ENCODE measurements around the gene FNDC7.
A peak's percentile ranks its signal among the peaks of the same experiment; 100 is the strongest.

FNDC7 gene

DNA sequence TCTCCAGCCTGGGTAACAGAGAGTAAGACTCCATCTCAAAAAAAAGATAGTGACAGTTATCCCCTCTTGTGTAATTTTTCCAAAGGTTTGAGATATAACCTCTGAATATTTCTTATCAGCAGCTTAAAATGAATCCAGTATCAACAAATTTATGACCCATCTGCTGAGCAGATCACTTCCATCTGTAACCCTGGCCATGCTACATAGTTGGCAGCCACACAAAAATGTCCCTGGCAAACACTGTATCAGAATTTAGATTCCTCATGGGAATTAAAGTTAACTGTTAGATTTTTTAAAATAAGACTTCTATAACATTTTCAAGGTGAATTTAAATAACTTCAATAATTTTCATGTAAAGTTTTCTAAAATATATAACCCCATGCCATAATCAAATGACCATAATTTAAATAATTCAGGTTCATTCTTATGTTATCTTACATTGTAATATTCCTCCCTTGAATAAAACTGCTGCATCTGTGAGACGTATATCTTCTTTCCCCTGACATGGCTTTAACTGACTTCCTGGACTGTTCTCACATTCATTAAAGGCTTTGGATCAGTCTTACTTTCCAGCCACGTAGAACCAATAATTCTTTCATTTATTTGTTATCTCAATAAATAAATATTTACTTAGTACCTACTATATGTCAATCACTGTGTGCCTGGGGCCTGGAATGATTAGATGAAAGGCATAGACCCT is 25.9 kb upstream of the FNDC7 start:
- TF ChIP-seq, protein P1, sequence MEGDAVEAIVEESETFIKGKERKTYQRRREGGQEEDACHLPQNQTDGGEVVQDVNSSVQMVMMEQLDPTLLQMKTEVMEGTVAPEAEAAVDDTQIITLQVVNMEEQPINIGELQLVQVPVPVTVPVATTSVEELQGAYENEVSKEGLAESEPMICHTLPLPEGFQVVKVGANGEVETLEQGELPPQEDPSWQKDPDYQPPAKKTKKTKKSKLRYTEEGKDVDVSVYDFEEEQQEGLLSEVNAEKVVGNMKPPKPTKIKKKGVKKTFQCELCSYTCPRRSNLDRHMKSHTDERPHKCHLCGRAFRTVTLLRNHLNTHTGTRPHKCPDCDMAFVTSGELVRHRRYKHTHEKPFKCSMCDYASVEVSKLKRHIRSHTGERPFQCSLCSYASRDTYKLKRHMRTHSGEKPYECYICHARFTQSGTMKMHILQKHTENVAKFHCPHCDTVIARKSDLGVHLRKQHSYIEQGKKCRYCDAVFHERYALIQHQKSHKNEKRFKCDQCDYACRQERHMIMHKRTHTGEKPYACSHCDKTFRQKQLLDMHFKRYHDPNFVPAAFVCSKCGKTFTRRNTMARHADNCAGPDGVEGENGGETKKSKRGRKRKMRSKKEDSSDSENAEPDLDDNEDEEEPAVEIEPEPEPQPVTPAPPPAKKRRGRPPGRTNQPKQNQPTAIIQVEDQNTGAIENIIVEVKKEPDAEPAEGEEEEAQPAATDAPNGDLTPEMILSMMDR (IDR thresholded peaks at IDR 0.05; ENCODE audit: poor library complexity, severe bottlenecking), result no peak
- H3K4me1 ChIP-seq (ENCODE audit: insufficient read depth, poor library complexity, severe bottlenecking), result peaks cover under 1% of the 10 kb centered on the region
- H3K27me3 ChIP-seq (ENCODE audit: insufficient read depth, poor library complexity, severe bottlenecking), result no peaks in the 10 kb centered on the region
- ATAC-seq (ENCODE audit: low read depth), result no peak
- H3K4me3 ChIP-seq (ENCODE audit: severe bottlenecking), result no peak overlapping the region
- no peak for DNase-seq (ENCODE audit: low spot score)
- no peaks in the 10 kb centered on the region for H3K9me3 ChIP-seq (ENCODE audit: severe bottlenecking)
- no peaks in the 10 kb centered on the region for H3K36me3 ChIP-seq (ENCODE audit: low read depth)
- H3K27ac ChIP-seq (ENCODE audit: poor library complexity, severe bottlenecking), result no peak overlapping the region

GRCh38 chr1:108691128-108691941 is 21.4 kb upstream of the FNDC7 start:
- H3K4me3 ChIP-seq (ENCODE audit: severe bottlenecking), result peak overlapping the region; percentile 91
- H3K9me3 ChIP-seq (ENCODE audit: severe bottlenecking), result no peaks in the 10 kb centered on the region
- H3K4me1 ChIP-seq (ENCODE audit: insufficient read depth, poor library complexity, severe bottlenecking), result peaks cover 11% of the 10 kb centered on the region
- no peaks in the 10 kb centered on the region for H3K27me3 ChIP-seq (ENCODE audit: insufficient read depth, poor library complexity, severe bottlenecking)
- TF ChIP-seq, protein P1 (IDR thresholded peaks at IDR 0.05; ENCODE audit: poor library complexity, severe bottlenecking), result no peak
- H3K36me3 ChIP-seq (ENCODE audit: low read depth), result peaks cover 29% of the 10 kb centered on the region
- H3K27ac ChIP-seq (ENCODE audit: poor library complexity, severe bottlenecking), result peak overlapping the region; percentile 83
- DNase-seq (ENCODE audit: low spot score) (no peak), ATAC-seq (ENCODE audit: low read depth) (peak; percentile 5; the same call in 2 of the 3 replicates)

DNA sequence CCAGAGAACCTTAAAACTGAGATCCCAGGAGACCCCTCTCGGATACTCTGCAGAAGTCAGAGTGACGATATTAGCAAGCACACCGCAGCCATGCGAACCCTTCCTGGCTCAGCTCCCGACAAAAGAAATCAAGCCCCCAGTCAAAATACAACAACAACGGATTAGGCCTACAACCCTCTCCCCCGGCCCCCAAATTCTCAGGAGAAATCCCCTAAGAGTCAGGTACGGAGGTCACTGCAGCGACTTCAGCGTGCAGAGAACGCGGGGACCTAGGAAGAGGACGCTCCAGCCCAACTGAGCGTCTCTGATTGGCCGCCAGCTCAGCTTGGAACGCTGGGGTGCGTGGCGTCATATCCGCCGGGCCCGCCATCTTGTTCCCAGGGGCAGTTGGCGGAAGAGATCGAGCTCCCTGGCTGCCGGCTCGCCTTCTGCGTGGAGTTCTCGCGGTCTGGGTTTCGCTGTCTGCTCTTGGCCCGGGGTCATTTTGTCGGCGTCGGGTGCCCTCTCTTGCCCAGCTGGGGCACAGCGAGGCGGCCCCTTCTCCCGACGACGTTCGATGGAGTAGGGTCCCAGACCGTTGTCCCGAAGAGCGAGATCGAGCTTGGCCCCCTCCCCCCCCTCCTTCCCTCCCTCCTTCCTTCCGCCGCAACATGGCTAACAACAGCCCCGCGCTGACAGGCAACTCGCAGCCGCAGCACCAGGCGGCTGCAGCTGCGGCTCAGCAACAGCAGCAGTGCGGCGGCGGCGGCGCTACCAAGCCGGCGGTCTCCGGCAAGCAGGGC is 20.6 kb upstream of the FNDC7 start, which contains the start of gene PRPF38B:
Gene PRPF38B, plus strand, starts transcription at position 369 of the 782 bp plus-strand sequence. Its CDS starts 282 bp downstream, at position 651.
- H3K4me1 ChIP-seq (ENCODE audit: insufficient read depth, poor library complexity, severe bottlenecking), result peaks cover 11% of the 10 kb centered on the region
- H3K9me3 ChIP-seq (ENCODE audit: severe bottlenecking), result no peaks in the 10 kb centered on the region
- ATAC-seq (ENCODE audit: low read depth), result peak; percentile 93
- H3K36me3 ChIP-seq (ENCODE audit: low read depth), result peaks cover 37% of the 10 kb centered on the region
- TF ChIP-seq, protein P1 (IDR thresholded peaks at IDR 0.05; ENCODE audit: poor library complexity, severe bottlenecking), result no peak
- H3K27ac ChIP-seq (ENCODE audit: poor library complexity, severe bottlenecking), result peak within 1 kb of the TSS; percentile 83
- DNase-seq (ENCODE audit: low spot score), result peak; percentile 88
- H3K4me3 ChIP-seq (ENCODE audit: severe bottlenecking), result peak within 1 kb of the TSS; percentile 91
- H3K27me3 ChIP-seq (ENCODE audit: insufficient read depth, poor library complexity, severe bottlenecking), result no peaks in the 10 kb centered on the region

- Histone ChIP-seq H3K4me3 (ENCODE audit: severe bottlenecking) (peak overlapping the region; percentile 91), H3K27ac (ENCODE audit: poor library complexity, severe bottlenecking) (peak overlapping the region; percentile 83), H3K27me3 (ENCODE audit: insufficient read depth, poor library complexity, severe bottlenecking) (no peaks in the 10 kb centered on the region), H3K4me1 (ENCODE audit: insufficient read depth, poor library complexity, severe bottlenecking) (peaks cover 11% of the 10 kb centered on the region), H3K36me3 (ENCODE audit: low read depth) (peaks cover 45% of the 10 kb centered on the region), H3K9me3 (ENCODE audit: severe bottlenecking) (no peaks in the 10 kb centered on the region)
- peak; percentile 53 for ATAC-seq (ENCODE audit: low read depth)
- TF ChIP-seq, protein P1 (IDR thresholded peaks at IDR 0.05; ENCODE audit: poor library complexity, severe bottlenecking), result peak; percentile 24
- no peak for DNase-seq (ENCODE audit: low spot score)
These were observed 19.7 kb upstream of the FNDC7 start for GRCh38 chr1:108692724-108693655.

Data from RWPE2 (cell line).